Spleen (tissue), 11 donors: Measurements from ENCODE around the gene STAU1. TPM values are rescaled to one million over a fixed set of nuclear protein-coding genes. Genes with fewer than 3 reads are reported as not detected.
A peak's percentile ranks its signal among the peaks of the same experiment; 100 is the strongest.
"Not testable (repeated sequence)": the region's sequence is repeated elsewhere in the genome, so short reads cannot be mapped to it uniquely, and the experiment has no call there.

ENCODE experiments used
- DNase-seq: peaks from one replicate; pipeline ENCODE4 v3.0.0-alpha.2; 2020
- H3K27ac ChIP-seq, 8 donors: fragments of 200-600 bp; sonication (generic) in 7 of 8; 1 replicate in 4 of 8; 2 replicates in 4 of 8; pipeline versions ENCODE4 v1.5.0 to v1.8.0; 2016 to 2021; ENCODE audit warnings: inconsistent platforms in 4 of 8, mild to moderate bottlenecking in 4 of 8, moderate library complexity in 1 of 8
- H3K27me3 ChIP-seq, 7 donors: fragments of 200-600 bp; sonication (generic) in 6 of 7; replicated peaks in 1 of 7; 1 replicate in 4 of 7; 2 replicates in 3 of 7; pipeline versions ENCODE4 v1.5.0 to v1.8.0; 2016 to 2021; ENCODE audit warnings: inconsistent platforms in 3 of 7, mild to moderate bottlenecking in 1 of 7
- H3K36me3 ChIP-seq, 6 donors: fragments of 200-600 bp; sonication (generic) in 5 of 6; 1 replicate in 4 of 6; 2 replicates in 2 of 6; pipeline versions ENCODE4 v1.5.0 to v1.8.0; 2016 to 2021; ENCODE audit warnings: inconsistent platforms in 2 of 6
- H3K4me1 ChIP-seq, 6 donors: fragments of 200-600 bp; sonication (generic) in 5 of 6; 1 replicate in 3 of 6; 2 replicates in 3 of 6; pipeline versions ENCODE4 v1.5.0 to v1.8.0; 2016 to 2021; ENCODE audit warnings: inconsistent platforms in 3 of 6
- H3K4me3 ChIP-seq, 8 donors: fragments of 200-600 bp; sonication (generic) in 7 of 8; 1 replicate in 4 of 8; 2 replicates in 4 of 8; pipeline versions ENCODE4 v1.5.0 to v1.8.0; 2016 to 2021; ENCODE audit warnings: inconsistent platforms in 4 of 8, mild to moderate bottlenecking in 4 of 8, moderate library complexity in 2 of 8
- H3K9me3 ChIP-seq, 8 donors: fragments of 200-600 bp; sonication (generic) in 7 of 8; 1 replicate in 4 of 8; 2 replicates in 4 of 8; pipeline versions ENCODE4 v1.5.0 to v1.8.0; 2016 to 2021; ENCODE audit warnings: inconsistent platforms in 4 of 8
- POLR2A ChIP-seq, 3 donors: fragments of 450-650 bp; IDR thresholded peaks; one replicate each; pipeline ENCODE4 v1.5.1; 2017; ENCODE audit warnings: antibody characterized with exemption in 3 of 3, mild to moderate bottlenecking in 1 of 3
- POLR2AphosphoS5 ChIP-seq, 3 donors: sonication (generic); formaldehyde crosslinking; IDR thresholded peaks; one replicate each; pipeline ENCODE4 v1.5.1; 2017; ENCODE audit warnings: antibody characterized with exemption in 3 of 3
- WGBS, 5 donors: extraction: QIAGEN DNeasy Blood & Tissue Kit in 3 of 5; methylation state at CpG; one replicate each; pipeline versions ENCODE4 v1.1.5 to v1.1.7; 2013 to 2018; 5-methylcytosine and 5-hydroxymethylcytosine counted together
- intact Hi-C: fragments of 100-400 bp; cut with DNase I; formaldehyde crosslinking; loops from one replicate; pipeline ENCODE4 v1.15.0; 2023; ENCODE audit warnings: low total_unique reads
- polyA plus RNA-seq, 3 donors: library from polyadenylated mRNA; stranded (reverse); fragments of 200-250 nt; gene quantifications; one replicate each; pipeline ENCODE4 v1.2.1, GENCODE V29; 2013
- total RNA-seq, 7 donors: library from RNA; depleted of rRNA in 3 of 7; stranded (reverse); fragments of >200 nt in 3 of 7; fragmentation: NEBNext Ultra II Directional in 4 of 7; extraction: Animal tissue kit (Norgen Biotek cat#: 25700) in 4 of 7; gene quantifications; one replicate each; pipeline versions ENCODE4 v1.1.0 to v1.2.1, GENCODE V29; 2016 to 2021
- TF ChIP-seq, protein P1 (sequence below), 11 experiments: fragments of 200-600 bp in 7 of 11; fragments of 450-650 bp in 4 of 11; sonication (generic) in 4 of 11; IDR thresholded peaks in 8 of 11; conservative IDR thresholded peaks in 3 of 11; 1 replicate in 7 of 11; 2 replicates in 4 of 11; pipeline versions ENCODE4 v1.4.0 to v1.8.0; 2016 to 2021; ENCODE audit warnings: antibody characterized with exemption in 11 of 11, inconsistent platforms in 4 of 11, mild to moderate bottlenecking in 1 of 11
- donor health status: healthy with polysubstance abuse.
- donor health status: DM: no; HTN: no; CAD: no; lungs with moderate emphysema.
- donor health status: DM: no; HTN: no; CAD: no.
- donor health status: Bipolar disorder and iron deficiency.
- donor health status: healthy.
- donor health status: DM: no; HTN: no; CAD: no.
- donor health status: DM: yes; HTN: yes; CAD: no.

STAU1 gene
- total and polyA plus RNA-seq, 10 donors, result 18.5 to 76.9 (median 59.5) TPM

GRCh38 chr20:49103019-49103418, 85.1 kb downstream of the STAU1 start:
- 91 to 100% (median 96%) methylated on average over 3 to 4 of the region's 4 CpGs for WGBS, 5 donors
- H3K4me1 ChIP-seq, result peaks cover 0 to 35% (median 12%) of the 10 kb centered on the region in 6 donors
- DNase-seq, result no peak
- peak in 2 of 3 donors; percentile 15 to 19 for TF ChIP-seq POLR2AphosphoS5 (IDR thresholded peaks at IDR 0.05)
- no peak for TF ChIP-seq POLR2A (IDR thresholded peaks at IDR 0.05)
- TF ChIP-seq, protein P1, sequence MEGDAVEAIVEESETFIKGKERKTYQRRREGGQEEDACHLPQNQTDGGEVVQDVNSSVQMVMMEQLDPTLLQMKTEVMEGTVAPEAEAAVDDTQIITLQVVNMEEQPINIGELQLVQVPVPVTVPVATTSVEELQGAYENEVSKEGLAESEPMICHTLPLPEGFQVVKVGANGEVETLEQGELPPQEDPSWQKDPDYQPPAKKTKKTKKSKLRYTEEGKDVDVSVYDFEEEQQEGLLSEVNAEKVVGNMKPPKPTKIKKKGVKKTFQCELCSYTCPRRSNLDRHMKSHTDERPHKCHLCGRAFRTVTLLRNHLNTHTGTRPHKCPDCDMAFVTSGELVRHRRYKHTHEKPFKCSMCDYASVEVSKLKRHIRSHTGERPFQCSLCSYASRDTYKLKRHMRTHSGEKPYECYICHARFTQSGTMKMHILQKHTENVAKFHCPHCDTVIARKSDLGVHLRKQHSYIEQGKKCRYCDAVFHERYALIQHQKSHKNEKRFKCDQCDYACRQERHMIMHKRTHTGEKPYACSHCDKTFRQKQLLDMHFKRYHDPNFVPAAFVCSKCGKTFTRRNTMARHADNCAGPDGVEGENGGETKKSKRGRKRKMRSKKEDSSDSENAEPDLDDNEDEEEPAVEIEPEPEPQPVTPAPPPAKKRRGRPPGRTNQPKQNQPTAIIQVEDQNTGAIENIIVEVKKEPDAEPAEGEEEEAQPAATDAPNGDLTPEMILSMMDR (IDR thresholded peaks at IDR 0.05 in 8 of 11, conservative IDR thresholded peaks at IDR 0.05 in 3 of 11), result no peak
- H3K36me3 ChIP-seq, result peaks cover 0 to 79% (median 29%) of the 10 kb centered on the region in 6 donors
- H3K27ac ChIP-seq, result no peak overlapping the region
- no peak overlapping the region for H3K4me3 ChIP-seq
- no peaks in the 10 kb centered on the region for H3K9me3 ChIP-seq
- no peaks in the 10 kb centered on the region for H3K27me3 ChIP-seq
- intact Hi-C loops, result no loop called here

- H3K36me3 ChIP-seq, result peaks cover 0 to 94% (median 44%) of the 10 kb centered on the region in 6 donors
These were observed 87.2 kb downstream of the STAU1 start for GRCh38 chr20:49100972-49101371.

GRCh38 chr20:49100292-49100691, 87.8 kb downstream of the STAU1 start:
- Histone ChIP-seq H3K27ac (peak overlapping the region in 7 of 8 donors; percentile 24 to 72 (median 58)), H3K4me3 (peak overlapping the region in 1 of 8 donors; percentile 30), H3K4me1 (peaks cover 0 to 35% (median 12%) of the 10 kb centered on the region in 6 donors), H3K36me3 (peaks cover 0 to 94% (median 51%) of the 10 kb centered on the region in 6 donors)
- H3K27me3 ChIP-seq, intact Hi-C loops, DNase-seq, H3K9me3 ChIP-seq: not testable (repeated sequence)
- WGBS, 5 donors, result 86 to 95% (median 93%) methylated on average over 5 of the region's 5 CpGs

More at GRCh38 chr20:49100972-49101371, 87.2 kb downstream of the STAU1 start:
- Histone ChIP-seq H3K4me1 (peaks cover 0 to 35% (median 12%) of the 10 kb centered on the region in 6 donors), H3K9me3 (no peaks in the 10 kb centered on the region), H3K27me3 (no peaks in the 10 kb centered on the region), H3K4me3 (peak overlapping the region in 2 of 8 donors; percentile 9 to 30), H3K27ac (peak overlapping the region in 7 of 8 donors; percentile 24 to 72 (median 58))
- 45 to 60% (median 49%) methylated on average over 4 of the region's 4 CpGs for WGBS, 5 donors
- TF ChIP-seq POLR2A (IDR thresholded peaks at IDR 0.05) (no peak), POLR2AphosphoS5 (IDR thresholded peaks at IDR 0.05) (no peak)
- TF ChIP-seq, protein P1 (IDR thresholded peaks at IDR 0.05 in 8 of 11, conservative IDR thresholded peaks at IDR 0.05 in 3 of 11), result no peak
- intact Hi-C loops, result no loop called here
- DNase-seq, result no peak

- TF ChIP-seq POLR2AphosphoS5 (IDR thresholded peaks at IDR 0.05), result no peak
- TF ChIP-seq, protein P1 (IDR thresholded peaks at IDR 0.05 in 8 of 11, conservative IDR thresholded peaks at IDR 0.05 in 3 of 11), result no peak
- no peak for TF ChIP-seq POLR2A (IDR thresholded peaks at IDR 0.05)
- Histone ChIP-seq H3K27ac (peak overlapping the region in 3 of 8 donors; percentile 5 to 18 (median 18)), H3K4me1 (peaks cover 0 to 35% (median 12%) of the 10 kb centered on the region in 6 donors), H3K36me3 (peaks cover 0 to 94% (median 56%) of the 10 kb centered on the region in 6 donors), H3K27me3 (no peaks in the 10 kb centered on the region), H3K4me3 (no peak overlapping the region), H3K9me3 (no peaks in the 10 kb centered on the region)
- 76 to 97% (median 91%) methylated on average over 3 of the region's 3 CpGs for WGBS, 5 donors
- intact Hi-C loops, result no loop called here
- no peak for DNase-seq
These were observed 89.1 kb downstream of the STAU1 start for GRCh38 chr20:49099011-49099410.
